GM19455 (cell line): ENCODE results near the gene SMOC1.

ENCODE experiments used
- ATAC-seq: cut with Tn5 transposase; IDR thresholded peaks from one replicate; pipeline ENCODE4 v1.9.1; 2021; ENCODE audit not compliant: unreplicated experiment

SMOC1 gene

GRCh38 chr14:69861025-69861569 is 18.1 kb upstream of the SMOC1 start:
- no peak for ATAC-seq

DNA sequence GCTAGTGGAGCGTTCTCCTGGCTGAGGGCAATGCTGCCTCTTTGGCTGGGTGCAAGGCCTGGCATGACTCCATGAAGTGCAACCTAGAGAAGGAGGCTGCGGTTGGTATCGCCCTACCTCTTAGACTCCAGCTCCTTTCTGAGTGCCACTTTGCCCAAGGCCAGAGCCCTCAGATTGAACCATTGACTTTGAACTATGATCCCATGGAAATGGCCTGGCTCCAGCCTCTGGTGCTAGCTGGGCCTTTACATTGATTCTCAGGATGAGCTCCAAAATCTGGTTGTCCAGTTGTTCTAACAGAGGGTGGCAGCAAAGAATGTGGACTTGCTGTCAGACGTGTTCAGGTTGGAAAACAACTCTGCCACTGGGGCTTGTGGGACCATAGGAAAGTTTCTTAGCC is 16.1 kb upstream of the SMOC1 start:
- ATAC-seq, result no peak

- ATAC-seq, result no peak
Observed at GRCh38 chr14:69865701-69866365, 13.4 kb upstream of the SMOC1 start.

- no peak for ATAC-seq
Observed at GRCh38 chr14:69868363-69868963, 10.8 kb upstream of the SMOC1 start.

DNA sequence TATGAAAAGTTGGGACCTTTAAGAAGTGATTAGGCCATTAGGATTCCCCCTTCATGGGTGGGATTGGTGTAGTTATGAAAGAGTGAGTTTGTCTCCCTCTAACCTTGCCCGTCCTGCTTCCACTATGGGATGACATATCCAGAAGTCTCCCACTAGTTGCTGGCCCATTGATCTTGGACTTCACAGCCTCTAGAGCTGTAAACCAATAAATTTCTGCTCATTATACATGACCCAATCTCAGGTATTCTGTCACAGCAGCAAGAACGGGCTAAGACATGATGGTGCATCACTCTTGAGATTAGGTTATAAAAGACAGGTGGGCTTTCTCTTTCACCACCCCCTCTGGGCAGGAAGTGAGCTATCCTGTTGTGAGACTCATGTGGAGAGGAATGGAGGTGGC is 8.6 kb upstream of the SMOC1 start:
- no peak for ATAC-seq

DNA sequence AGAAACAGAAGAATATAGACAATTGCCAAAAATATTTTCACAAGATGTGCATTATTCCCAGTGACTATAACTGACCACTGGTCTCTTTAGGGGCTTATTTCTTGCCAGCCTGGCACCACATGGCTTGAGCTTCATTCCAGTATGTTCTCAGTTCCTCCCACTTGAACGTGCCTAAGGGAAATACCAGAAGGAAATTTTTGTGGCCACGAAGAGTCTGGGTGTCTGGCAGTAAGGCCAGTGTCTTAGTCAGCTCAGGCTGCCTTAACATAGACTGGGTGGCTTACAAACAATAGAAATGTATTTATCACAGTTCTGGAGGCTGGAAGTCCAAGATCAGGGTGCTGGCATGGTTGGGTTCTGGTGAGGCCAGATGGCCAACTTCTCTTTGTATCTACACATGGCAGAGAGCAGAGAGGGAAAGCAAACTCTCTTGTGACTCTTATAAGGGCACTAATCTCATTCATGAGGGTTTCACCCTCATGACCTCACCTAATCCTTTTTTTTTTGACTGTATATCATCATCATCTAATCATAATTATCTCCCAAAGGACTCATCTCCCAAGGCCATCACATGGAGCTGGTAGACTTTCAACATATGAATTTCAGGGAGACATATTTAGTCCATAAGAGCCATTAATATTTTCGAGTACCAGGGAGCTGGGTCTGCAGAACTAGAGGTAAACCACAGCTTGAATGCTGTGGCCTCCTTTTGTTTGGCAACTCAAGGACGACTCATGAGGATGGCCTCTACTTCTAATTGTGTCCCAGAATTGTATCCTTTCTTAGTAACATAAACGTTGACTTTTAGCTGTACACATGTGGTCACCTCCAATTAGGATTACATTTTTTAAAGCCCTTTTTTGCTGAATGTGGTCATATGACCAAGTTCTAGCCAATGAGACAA is 5.1 kb upstream of the SMOC1 start:
- no peak for ATAC-seq

GRCh38 chr14:69876221-69876847 is 2.9 kb upstream of the SMOC1 start:
- no peak for ATAC-seq

DNA sequence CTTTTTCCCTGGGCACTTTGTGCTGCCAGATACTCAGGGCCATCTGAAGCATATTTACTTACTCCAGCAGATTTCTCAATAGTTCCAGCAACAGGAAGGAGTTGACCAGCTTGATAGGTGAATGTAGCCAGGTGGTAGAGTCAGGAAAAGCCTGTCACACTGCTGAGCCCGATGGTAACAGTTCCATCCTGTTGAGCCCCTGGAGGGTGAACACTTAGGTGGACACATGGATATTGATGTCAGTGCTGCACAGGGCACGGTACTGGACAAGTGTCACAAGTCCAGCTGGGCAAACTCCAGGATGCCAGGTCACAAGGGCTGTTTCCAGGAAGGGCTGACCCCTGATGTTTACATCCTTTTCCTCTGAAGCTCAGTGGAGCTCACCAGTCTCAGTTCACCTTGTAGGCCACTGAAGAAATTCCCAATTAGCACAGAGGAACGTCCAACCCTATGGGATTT is 2.3 kb upstream of the SMOC1 start:
- no peak for ATAC-seq

- no peak for ATAC-seq
Observed at GRCh38 chr14:69877492-69877891, 1.7 kb upstream of the SMOC1 start.

- no peak for ATAC-seq
Observed at GRCh38 chr14:69878251-69878650, 965 bp upstream of the SMOC1 start.

GRCh38 chr14:69880044-69880487 is 850 bp downstream of the SMOC1 start:
- ATAC-seq, result no peak

DNA sequence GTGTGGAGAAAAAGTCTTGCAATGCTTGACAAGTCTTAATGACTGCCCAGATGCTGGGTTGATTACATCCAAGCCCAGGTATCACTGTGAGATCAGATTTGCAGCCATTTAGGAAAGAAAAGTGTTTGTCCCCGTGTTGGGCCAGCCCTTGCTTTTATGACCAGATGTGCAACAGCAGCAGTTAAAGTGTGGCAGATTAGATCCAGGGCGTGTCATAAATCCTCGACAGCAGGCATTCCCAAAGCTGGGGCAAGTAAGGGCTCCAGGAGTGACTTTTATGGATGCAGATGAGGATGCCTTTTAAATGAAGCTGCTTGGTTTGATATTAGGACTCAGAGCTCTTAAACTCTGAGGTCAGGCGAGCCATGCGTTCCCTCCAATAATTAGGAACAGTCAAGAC is 1.7 kb downstream of the SMOC1 start:
- ATAC-seq, result no peak

GRCh38 chr14:69882116-69882864 is 3.1 kb downstream of the SMOC1 start:
- no peak for ATAC-seq

DNA sequence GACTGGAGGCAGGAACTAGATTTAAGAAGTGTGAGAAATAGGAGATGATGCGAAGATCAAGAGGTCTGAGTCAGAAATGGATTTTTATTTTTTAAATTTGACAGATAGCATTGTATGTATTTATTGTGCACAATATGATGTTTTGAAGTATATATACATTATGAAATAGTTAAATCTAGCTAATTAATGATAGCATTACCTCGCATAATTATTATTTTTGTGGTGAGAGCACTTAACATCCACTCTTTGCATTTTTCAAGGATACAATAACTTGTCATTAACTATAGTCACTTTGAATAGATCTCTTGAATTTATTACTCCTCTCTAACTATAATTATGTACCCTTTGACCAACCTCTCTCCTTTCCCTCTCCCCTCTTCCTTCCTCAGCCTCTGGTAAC is 3.7 kb downstream of the SMOC1 start:
- no peak for ATAC-seq

DNA sequence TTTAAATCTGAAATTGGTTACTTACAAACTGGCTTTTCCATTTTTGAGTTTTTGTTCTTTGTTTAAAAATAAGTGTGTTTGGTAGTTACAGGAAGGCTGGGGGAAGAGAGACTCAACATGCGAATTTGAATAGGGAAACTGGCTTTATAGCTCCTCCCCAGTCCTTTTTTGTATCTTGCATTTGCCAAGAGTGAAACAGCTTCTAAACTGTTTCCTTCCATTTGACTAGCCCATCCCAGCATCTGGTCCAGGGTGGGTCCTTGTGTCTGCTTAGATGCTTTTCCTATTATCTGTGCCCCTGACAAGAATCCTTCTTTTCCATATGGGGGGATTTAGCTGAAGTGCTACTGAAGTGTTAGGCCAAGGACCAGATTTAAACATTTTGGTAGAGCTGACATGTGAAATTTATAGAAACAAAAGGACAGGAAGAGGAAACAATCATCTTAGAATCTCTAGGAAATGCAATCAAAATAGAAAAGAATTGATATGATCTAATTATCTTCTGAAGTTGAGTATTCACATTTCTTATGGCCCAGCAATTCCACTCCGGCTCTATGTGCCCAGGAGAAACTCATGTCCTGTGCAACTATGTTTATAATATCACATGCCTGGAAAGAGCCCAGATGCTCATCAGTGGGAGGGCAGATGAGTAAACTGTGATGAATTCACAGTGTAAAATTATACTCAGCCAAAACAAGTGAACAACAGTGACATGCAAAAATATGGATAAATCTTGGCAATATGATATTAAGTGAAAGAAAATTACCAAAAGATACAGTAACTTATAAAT is 7.4 kb downstream of the SMOC1 start:
- ATAC-seq, result no peak

GRCh38 chr14:69887740-69888657 is 8.8 kb downstream of the SMOC1 start:
- ATAC-seq, result no peak

- no peak for ATAC-seq
Observed at GRCh38 chr14:69891422-69891821, 12.2 kb downstream of the SMOC1 start.

- ATAC-seq, result no peak
Observed at GRCh38 chr14:69895109-69895508, 15.9 kb downstream of the SMOC1 start.

DNA sequence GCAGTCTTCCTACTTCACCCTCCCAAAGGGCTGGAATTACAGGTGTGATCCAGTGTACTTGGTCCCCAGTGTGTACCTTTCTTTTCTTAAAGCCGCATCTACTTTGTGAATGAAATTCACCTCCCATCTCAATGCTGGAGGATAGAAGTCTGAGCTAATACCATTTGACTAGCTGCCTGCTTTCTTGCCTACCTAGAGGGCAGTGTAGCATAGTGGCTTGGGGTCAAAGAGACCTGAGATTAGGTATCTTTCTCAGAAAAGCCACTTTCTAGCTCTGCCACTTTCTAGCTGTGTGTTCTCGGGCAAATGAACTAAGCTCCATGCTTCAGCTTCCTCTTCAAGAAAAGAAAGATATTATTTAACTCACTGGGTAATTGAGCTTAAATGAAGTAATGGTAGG is 16.9 kb downstream of the SMOC1 start:
- no peak for ATAC-seq
